Vagina (tissue), 2 donors: ENCODE results near the gene AGPAT3.

Experiments
- CTCF ChIP-seq, 3 experiments: fragments of 450-650 bp in 2 of 3; fragments of 200-600 bp in 1 of 3; sonication (generic) in 1 of 3; IDR thresholded peaks; one replicate each; pipeline ENCODE4 v1.5.1; 2017 to 2019; ENCODE audit warnings: antibody characterized with exemption in 3 of 3, mild to moderate bottlenecking in 2 of 3, moderate library complexity in 2 of 3
- POLR2AphosphoS5 ChIP-seq, 2 donors: sonication (generic); formaldehyde crosslinking; IDR thresholded peaks; one replicate each; pipeline ENCODE4 v1.9.0; 2017; ENCODE audit warnings: antibody characterized with exemption in 2 of 2, mild to moderate bottlenecking in 2 of 2, low read depth in 1 of 2; ENCODE audit not compliant: insufficient read depth in 1 of 2

- no peak for TF ChIP-seq CTCF (IDR thresholded peaks at IDR 0.05)
- TF ChIP-seq POLR2AphosphoS5 (IDR thresholded peaks at IDR 0.05; ENCODE audit: insufficient read depth in 1 of 2, low read depth in 1 of 2), result no peak
These were observed 55.1 kb downstream of the AGPAT3 start for GRCh38 chr21:43919871-43920801.
